HEK293 (cell line): Measurements from ENCODE around the gene AMN.
A peak's percentile ranks its signal among the peaks of the same experiment; 100 is the strongest.

ENCODE experiments used
- CTCF ChIA-PET: fragments of 350-600 bp; formaldehyde crosslinking; extraction: SDS; loops from one replicate; lab custom pipeline; 2021; ENCODE audit warnings: antibody characterized with exemption; lab: Yijun Ruan, JAX
- POLR2A ChIA-PET: fragments of 300-600 bp; formaldehyde crosslinking; extraction: SDS; loops from one replicate; lab custom pipeline; 2020; ENCODE audit warnings: antibody characterized with exemption, inconsistent platforms; lab: Yijun Ruan, JAX
- H3K27ac ChIP-seq: fragments of 200-500 bp; sonication (Bioruptor generic); 2 replicates; pipeline ENCODE4 v1.5.1; 2014; ENCODE audit warnings: low read depth, low read length, control low read depth, inconsistent platforms; ENCODE audit errors: extremely low read depth
- H3K36me3 ChIP-seq, 2 experiments: fragments of 200-500 bp in 1 of 2; sonication (Bioruptor generic) in 1 of 2; 1 replicate in 1 of 2; 2 replicates in 1 of 2; pipeline ENCODE4 v1.5.1; 2014 to 2017; ENCODE audit warnings: inconsistent platforms in 2 of 2, low read length in 2 of 2; ENCODE audit not compliant: control insufficient read depth in 2 of 2, insufficient read depth in 1 of 2
- H3K4me1 ChIP-seq: fragments of 200-500 bp; sonication (Bioruptor generic); 2 replicates; pipeline ENCODE4 v1.5.1; 2014; ENCODE audit warnings: mild to moderate bottlenecking, low read length, inconsistent platforms; ENCODE audit not compliant: control insufficient read depth, insufficient read depth
- H3K4me3 ChIP-seq: 2 replicates; pipeline ENCODE4 v1.5.1; 2011; ENCODE audit warnings: low read depth, mild to moderate bottlenecking, control low read depth, low read length, moderate library complexity
- H3K9me3 ChIP-seq: fragments of 200-500 bp; sonication (Bioruptor generic); 2 replicates; pipeline ENCODE4 v1.5.1; 2014; ENCODE audit warnings: low read depth, low read length, inconsistent platforms; ENCODE audit not compliant: control insufficient read depth, insufficient read depth
- CTCF ChIP-seq: fragments of 450-650 bp; formaldehyde crosslinking; IDR thresholded peaks from 2 replicates; pipeline ENCODE4 v1.5.1; 2016; ENCODE audit warnings: missing biosample characterization, missing genetic modification characterization
- HOXD13 ChIP-seq: sonication (generic); formaldehyde crosslinking; IDR thresholded peaks from 2 replicates; pipeline ENCODE4 v1.8.0; 2022; ENCODE audit warnings: missing genetic modification reagents, borderline replicate concordance
- KLF1 ChIP-seq: fragments of 450-650 bp; formaldehyde crosslinking; IDR thresholded peaks from 2 replicates; pipeline ENCODE4 v1.5.1; 2016; ENCODE audit warnings: missing biosample characterization, missing genetic modification characterization
- MZF1 ChIP-seq: fragments of 450-650 bp; formaldehyde crosslinking; IDR thresholded peaks from 2 replicates; pipeline ENCODE4 v1.5.1; 2017; ENCODE audit warnings: missing biosample characterization, missing genetic modification characterization, borderline replicate concordance
- SALL2 ChIP-seq: fragments of 450-650 bp; formaldehyde crosslinking; IDR thresholded peaks from 2 replicates; pipeline ENCODE4 v1.5.0; 2017; ENCODE audit warnings: missing biosample characterization, mild to moderate bottlenecking, missing genetic modification characterization, borderline replicate concordance
- SP3 ChIP-seq: fragments of 450-650 bp; formaldehyde crosslinking; IDR thresholded peaks from 2 replicates; pipeline ENCODE4 v1.5.1; 2016; ENCODE audit warnings: missing biosample characterization, missing genetic modification characterization
- ZFHX2 ChIP-seq: fragments of 450-650 bp; formaldehyde crosslinking; conservative IDR thresholded peaks from 2 replicates; pipeline ENCODE4 v1.5.1; 2016; ENCODE audit warnings: missing biosample characterization, missing genetic modification characterization
- ZFP69B ChIP-seq: fragments of 450-650 bp; formaldehyde crosslinking; IDR thresholded peaks from 2 replicates; pipeline ENCODE4 v1.5.1; 2016; ENCODE audit warnings: missing biosample characterization, missing genetic modification characterization
- ZNF157 ChIP-seq: fragments of 450-650 bp; formaldehyde crosslinking; IDR thresholded peaks from 2 replicates; pipeline ENCODE4 v1.5.1; 2016; ENCODE audit warnings: missing biosample characterization, missing genetic modification characterization
- ZNF174 ChIP-seq: fragments of 450-650 bp; formaldehyde crosslinking; IDR thresholded peaks from 2 replicates; pipeline ENCODE4 v1.5.0; 2017; ENCODE audit warnings: missing biosample characterization, mild to moderate bottlenecking, missing genetic modification characterization
- ZNF211 ChIP-seq: fragments of 450-650 bp; formaldehyde crosslinking; IDR thresholded peaks from 2 replicates; pipeline ENCODE4 v1.5.1; 2016; ENCODE audit warnings: low read depth, missing biosample characterization, missing genetic modification characterization
- ZNF514 ChIP-seq: fragments of 450-650 bp; formaldehyde crosslinking; IDR thresholded peaks from 2 replicates; pipeline ENCODE4 v1.5.1; 2016; ENCODE audit warnings: missing biosample characterization, missing genetic modification characterization
- ZNF623 ChIP-seq: fragments of 450-650 bp; formaldehyde crosslinking; IDR thresholded peaks from 2 replicates; pipeline ENCODE4 v1.5.1; 2016; ENCODE audit warnings: missing biosample characterization, missing genetic modification characterization
- ZNF654 ChIP-seq: fragments of 450-650 bp; formaldehyde crosslinking; IDR thresholded peaks from 2 replicates; pipeline ENCODE4 v1.5.1; 2016; ENCODE audit warnings: low read depth, missing biosample characterization, missing genetic modification characterization
- ZNF660 ChIP-seq: fragments of 450-650 bp; IDR thresholded peaks from 2 replicates; pipeline ENCODE4 v1.5.1; 2018; ENCODE audit warnings: missing biosample characterization, mild to moderate bottlenecking, missing genetic modification characterization
- ZNF692 ChIP-seq: fragments of 450-650 bp; formaldehyde crosslinking; IDR thresholded peaks from 2 replicates; pipeline ENCODE4 v1.5.1; 2016; ENCODE audit warnings: missing biosample characterization, missing genetic modification characterization
- ZNF707 ChIP-seq: fragments of 450-650 bp; formaldehyde crosslinking; IDR thresholded peaks from 2 replicates; pipeline ENCODE4 v1.5.1; 2016; ENCODE audit warnings: missing biosample characterization, missing genetic modification characterization
- ZNF768 ChIP-seq: fragments of 450-650 bp; formaldehyde crosslinking; IDR thresholded peaks from 2 replicates; pipeline ENCODE4 v1.5.1; 2018; ENCODE audit warnings: missing biosample characterization, mild to moderate bottlenecking, missing genetic modification characterization
- ZNF785 ChIP-seq: fragments of 450-650 bp; formaldehyde crosslinking; IDR thresholded peaks from 2 replicates; pipeline ENCODE4 v1.5.1; 2016; ENCODE audit warnings: missing biosample characterization, missing genetic modification characterization
- TF ChIP-seq, protein P1 (sequence below): fragments of 450-650 bp; formaldehyde crosslinking; IDR thresholded peaks from 2 replicates; pipeline ENCODE4 v1.5.1; 2016; ENCODE audit warnings: missing biosample characterization, missing genetic modification characterization
- TF ChIP-seq, protein P2 (sequence below): sonication (generic); formaldehyde crosslinking; IDR thresholded peaks from 2 replicates; pipeline ENCODE4 v1.8.1; 2022; ENCODE audit warnings: mild to moderate bottlenecking, moderate library complexity, missing genetic modification reagents
- TF ChIP-seq, protein P3 (sequence below): fragments of 450-650 bp; formaldehyde crosslinking; IDR thresholded peaks from 2 replicates; pipeline ENCODE4 v1.5.1; 2016; ENCODE audit warnings: missing biosample characterization, missing genetic modification characterization

The AMN gene

DNA sequence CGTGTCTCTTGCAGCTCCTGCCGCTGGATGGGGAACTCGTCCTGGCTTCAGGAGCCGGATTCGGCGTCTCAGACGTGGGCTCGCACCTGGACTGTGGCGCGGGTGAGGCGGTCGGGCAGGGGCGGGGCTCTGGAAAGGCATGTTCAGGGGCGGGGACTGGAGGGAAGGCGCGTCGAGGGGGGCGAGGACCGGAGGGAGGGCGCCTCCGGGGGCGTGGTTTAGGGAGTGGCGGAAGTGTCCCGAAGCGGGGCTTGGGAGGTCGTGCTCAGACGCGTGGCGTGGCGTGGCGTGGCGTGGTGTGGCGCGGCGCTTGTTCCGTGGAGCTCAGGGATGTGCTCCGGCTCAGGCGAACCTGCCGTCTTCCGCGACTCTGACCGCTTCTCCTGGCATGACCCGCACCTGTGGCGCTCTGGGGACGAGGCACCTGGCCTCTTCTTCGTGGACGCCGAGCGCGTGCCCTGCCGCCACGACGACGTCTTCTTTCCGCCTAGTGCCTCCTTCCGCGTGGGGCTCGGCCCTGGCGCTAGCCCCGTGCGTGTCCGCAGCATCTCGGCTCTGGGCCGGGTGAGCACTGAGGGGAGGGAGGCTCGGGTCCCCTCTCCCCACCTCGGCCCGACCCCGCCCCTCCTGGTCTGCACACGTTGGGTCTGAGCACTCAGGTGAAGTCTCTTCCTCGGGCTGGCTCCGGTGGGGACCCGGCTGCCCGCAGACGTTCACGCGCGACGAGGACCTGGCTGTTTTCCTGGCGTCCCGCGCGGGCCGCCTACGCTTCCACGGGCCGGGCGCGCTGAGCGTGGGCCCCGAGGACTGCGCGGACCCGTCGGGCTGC lies 6.2 kb downstream of the AMN start (continued):
- TF ChIP-seq ZNF768 (tag by site-specific recombination) (no peak), MZF1 (tag by site-specific recombination) (no peak), SP3 (tag by site-specific recombination) (peak; percentile 64), ZNF157 (tag by site-specific recombination) (no peak), ZNF514 (tag by site-specific recombination) (no peak), KLF1 (peak; percentile 62; the same call in 1 of the 2 replicates)
- TF ChIP-seq, protein P1, sequence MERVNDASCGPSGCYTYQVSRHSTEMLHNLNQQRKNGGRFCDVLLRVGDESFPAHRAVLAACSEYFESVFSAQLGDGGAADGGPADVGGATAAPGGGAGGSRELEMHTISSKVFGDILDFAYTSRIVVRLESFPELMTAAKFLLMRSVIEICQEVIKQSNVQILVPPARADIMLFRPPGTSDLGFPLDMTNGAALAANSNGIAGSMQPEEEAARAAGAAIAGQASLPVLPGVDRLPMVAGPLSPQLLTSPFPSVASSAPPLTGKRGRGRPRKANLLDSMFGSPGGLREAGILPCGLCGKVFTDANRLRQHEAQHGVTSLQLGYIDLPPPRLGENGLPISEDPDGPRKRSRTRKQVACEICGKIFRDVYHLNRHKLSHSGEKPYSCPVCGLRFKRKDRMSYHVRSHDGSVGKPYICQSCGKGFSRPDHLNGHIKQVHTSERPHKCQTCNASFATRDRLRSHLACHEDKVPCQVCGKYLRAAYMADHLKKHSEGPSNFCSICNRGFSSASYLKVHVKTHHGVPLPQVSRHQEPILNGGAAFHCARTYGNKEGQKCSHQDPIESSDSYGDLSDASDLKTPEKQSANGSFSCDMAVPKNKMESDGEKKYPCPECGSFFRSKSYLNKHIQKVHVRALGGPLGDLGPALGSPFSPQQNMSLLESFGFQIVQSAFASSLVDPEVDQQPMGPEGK, result peak; percentile 16; the same call in 1 of the 2 replicates
- TF ChIP-seq, protein P2, sequence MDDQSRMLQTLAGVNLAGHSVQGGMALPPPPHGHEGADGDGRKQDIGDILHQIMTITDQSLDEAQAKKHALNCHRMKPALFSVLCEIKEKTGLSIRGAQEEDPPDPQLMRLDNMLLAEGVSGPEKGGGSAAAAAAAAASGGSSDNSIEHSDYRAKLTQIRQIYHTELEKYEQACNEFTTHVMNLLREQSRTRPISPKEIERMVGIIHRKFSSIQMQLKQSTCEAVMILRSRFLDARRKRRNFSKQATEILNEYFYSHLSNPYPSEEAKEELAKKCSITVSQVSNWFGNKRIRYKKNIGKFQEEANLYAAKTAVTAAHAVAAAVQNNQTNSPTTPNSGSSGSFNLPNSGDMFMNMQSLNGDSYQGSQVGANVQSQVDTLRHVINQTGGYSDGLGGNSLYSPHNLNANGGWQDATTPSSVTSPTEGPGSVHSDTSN, result no peak

GRCh38 chr14:102929241-102930137 lies 7.0 kb downstream of the AMN start:
- H3K4me3 ChIP-seq, result no peak overlapping the region
- no peaks in the 10 kb centered on the region for H3K4me1 ChIP-seq
- TF ChIP-seq, protein P3, sequence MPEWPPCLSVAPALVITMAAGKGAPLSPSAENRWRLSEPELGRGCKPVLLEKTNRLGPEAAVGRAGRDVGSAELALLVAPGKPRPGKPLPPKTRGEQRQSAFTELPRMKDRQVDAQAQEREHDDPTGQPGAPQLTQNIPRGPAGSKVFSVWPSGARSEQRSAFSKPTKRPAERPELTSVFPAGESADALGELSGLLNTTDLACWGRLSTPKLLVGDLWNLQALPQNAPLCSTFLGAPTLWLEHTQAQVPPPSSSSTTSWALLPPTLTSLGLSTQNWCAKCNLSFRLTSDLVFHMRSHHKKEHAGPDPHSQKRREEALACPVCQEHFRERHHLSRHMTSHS (tag by site-specific recombination), result no peak
- ChIA-PET POLR2A (no interaction called here), CTCF (no interaction called here)
- H3K36me3 ChIP-seq, result peaks cover 0 to 14% of the 10 kb centered on the region in 2 experiments; a peak in 1 of 3 replicates
- H3K27ac ChIP-seq, result no peak overlapping the region
- H3K9me3 ChIP-seq, result no peaks in the 10 kb centered on the region

- no peaks in the 10 kb centered on the region for H3K4me1 ChIP-seq
- CTCF ChIA-PET, result interaction anchor here (0.5 kb wide), 2 partner anchors 74 to 590 kb away, joined by 3 read pairs; no protein-coding TSS in a partner anchor
- no peak overlapping the region for H3K4me3 ChIP-seq
- peaks cover 0 to 14% of the 10 kb centered on the region in 2 experiments; a peak in 2 of 3 replicates for H3K36me3 ChIP-seq
- H3K27ac ChIP-seq, result no peak overlapping the region
- POLR2A ChIA-PET, result no interaction called here
- H3K9me3 ChIP-seq, result no peaks in the 10 kb centered on the region
- TF ChIP-seq HOXD13 (CRISPR knock-in tag) (no peak), ZNF654 (tag by site-specific recombination) (no peak), ZNF707 (tag by site-specific recombination) (no peak), ZNF660 (tag by site-specific recombination) (no peak), ZNF785 (no peak), ZNF623 (no peak), ZFHX2 (tag by site-specific recombination) (no peak), CTCF (no peak), ZNF692 (no peak), ZFP69B (tag by site-specific recombination) (no peak), ZNF174 (tag by site-specific recombination) (no peak), SALL2 (tag by site-specific recombination) (no peak), ZNF211 (tag by site-specific recombination) (no peak)
Measured at GRCh38 chr14:102930138-102930752, 7.8 kb downstream of the AMN start.
